GM12891 (cell line): ENCODE measurements around the gene WFIKKN2.
"Not testable (repeated sequence)": the region's sequence is repeated elsewhere in the genome, so short reads cannot be mapped to it uniquely, and the experiment has no call there.

ENCODE experiments used
- DNase-seq: peaks from one replicate; pipeline ENCODE4 v3.0.0; 2011; ENCODE audit warnings: low spot score; ENCODE audit not compliant: insufficient read length
- FAIRE-seq: peaks from 2 replicates; lab custom pipeline; 2011; peaks lifted over from hg19 to GRCh38; lab: Jason Lieb, UNC
- PAX5 ChIP-seq: IDR thresholded peaks from 2 replicates; pipeline ENCODE4 v1.6.1; 2011; ENCODE audit warnings: low read length, moderate library complexity, mild to moderate bottlenecking; ENCODE audit not compliant: insufficient read depth, severe bottlenecking
- POLR2A ChIP-seq: IDR thresholded peaks from 2 replicates; pipeline ENCODE4 v1.6.1; 2011; ENCODE audit warnings: low read depth, low read length, control low read depth
- POLR2AphosphoS5 ChIP-seq: IDR thresholded peaks from 2 replicates; pipeline ENCODE4 v1.6.1; 2011; ENCODE audit warnings: low read depth, low read length, control low read depth
- POU2F2 ChIP-seq: IDR thresholded peaks from 2 replicates; pipeline ENCODE4 v1.6.1; 2011; ENCODE audit warnings: low read depth, mild to moderate bottlenecking, control low read depth, low read length, moderate library complexity
- SPI1 ChIP-seq: IDR thresholded peaks from 2 replicates; pipeline ENCODE4 v1.6.1; 2011; ENCODE audit warnings: low read depth, low read length, control low read depth
- TAF1 ChIP-seq: IDR thresholded peaks from 2 replicates; pipeline ENCODE4 v1.6.1; 2011; ENCODE audit warnings: low read depth, low read length, control low read depth

The WFIKKN2 gene

DNA sequence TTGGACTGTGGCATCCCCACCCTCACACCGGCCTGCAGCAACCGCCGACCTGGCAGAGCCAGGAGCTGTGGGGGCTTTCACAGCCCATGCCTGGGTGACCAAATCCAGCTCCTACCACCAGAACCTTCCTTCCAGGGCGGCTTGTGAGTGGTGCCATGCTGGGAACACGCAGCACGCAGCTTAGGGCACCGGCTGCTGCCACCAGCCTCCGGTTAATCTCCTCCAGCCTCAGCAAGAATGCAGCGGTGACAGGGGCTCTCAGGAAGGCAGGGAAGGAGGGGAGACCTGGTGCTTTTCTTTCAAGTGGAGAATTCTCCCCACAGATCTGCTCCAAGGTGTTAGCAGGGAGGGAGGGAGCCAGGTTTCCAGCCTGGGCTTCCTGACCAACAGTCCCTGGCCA lies 35.8 kb upstream of the WFIKKN2 start:
- DNase-seq, result no peak
- TF ChIP-seq POLR2AphosphoS5 (no peak), POU2F2 (no peak), TAF1 (no peak), POLR2A (no peak), PAX5 (no peak), SPI1 (no peak)

DNA sequence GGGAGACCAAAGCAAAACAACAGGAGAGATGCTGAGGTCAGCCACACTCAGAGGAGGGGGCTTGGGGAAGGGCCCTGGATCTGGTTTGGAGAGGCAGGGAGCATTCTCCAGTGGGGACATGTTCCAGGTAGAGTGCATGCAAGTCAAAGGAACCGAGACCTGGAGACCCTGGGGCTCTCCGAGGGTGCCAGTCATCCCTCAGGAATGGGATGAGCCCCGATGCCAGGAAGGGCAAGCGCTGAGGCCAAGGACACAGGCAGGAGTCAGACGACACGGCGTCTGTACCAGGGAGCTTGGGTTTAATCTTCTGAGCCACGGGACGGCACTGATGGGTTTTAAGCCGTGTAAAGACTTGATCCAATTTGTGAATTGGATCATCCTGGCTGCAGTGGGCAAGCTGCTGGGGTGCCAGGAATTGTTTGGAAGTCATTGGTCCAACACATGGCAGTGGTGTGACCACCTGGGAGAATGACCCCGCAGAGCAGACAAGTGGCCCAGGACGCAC lies 35.1 kb upstream of the WFIKKN2 start:
- DNase-seq (no peak), FAIRE-seq (no peak)
- TF ChIP-seq POLR2AphosphoS5 (no peak), POLR2A (no peak), POU2F2 (no peak), PAX5 (no peak), SPI1 (no peak), TAF1 (no peak)

More for the DNA sequence above, 35.8 kb upstream of the WFIKKN2 start:
- FAIRE-seq, result no peak

DNA sequence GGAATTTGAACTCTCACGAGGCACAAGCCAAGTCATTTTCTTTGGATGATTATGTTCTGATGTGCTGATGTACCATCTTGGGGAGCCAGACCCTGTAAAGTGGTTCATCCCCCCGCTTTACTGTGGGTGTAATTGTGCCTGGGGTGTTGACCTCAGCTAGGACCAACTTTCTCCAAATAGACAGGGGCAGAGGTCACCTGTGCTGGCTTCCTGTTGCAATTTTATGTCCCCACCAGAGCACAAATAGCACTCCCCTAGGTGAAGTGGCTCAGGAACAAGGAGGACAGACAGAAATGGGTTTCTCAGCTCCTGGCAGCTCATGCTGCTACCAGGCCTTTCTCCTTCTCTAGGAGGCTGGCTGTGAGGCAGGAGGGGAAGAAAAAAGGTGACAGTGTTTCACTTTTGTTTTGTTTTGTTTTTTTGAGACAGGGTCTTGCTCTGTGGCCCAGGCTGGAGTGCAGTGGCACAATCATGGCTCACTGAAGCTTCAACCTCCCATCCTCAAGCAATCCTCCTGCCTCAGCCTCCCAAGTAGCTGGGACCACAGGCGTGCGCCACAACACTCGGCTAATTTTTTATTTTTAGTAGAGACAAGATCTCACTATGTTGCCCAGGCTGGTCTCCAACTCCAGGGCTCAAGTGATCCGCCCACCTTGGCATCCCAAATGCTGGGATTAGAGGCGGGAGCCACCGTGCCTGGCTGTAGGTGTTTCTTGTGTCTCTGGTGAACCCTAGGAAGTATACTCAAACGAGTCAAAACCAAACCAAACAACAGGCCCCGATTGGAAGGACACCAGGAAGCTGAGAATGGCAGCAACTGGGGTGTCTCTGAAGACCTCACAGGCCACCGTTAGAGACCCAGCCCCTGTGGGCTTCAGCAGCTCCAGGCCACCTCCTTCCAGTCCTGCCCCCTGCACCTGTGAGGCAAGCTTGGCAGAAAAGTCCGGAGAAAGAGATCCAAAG lies 32.5 kb upstream of the WFIKKN2 start:
- TF ChIP-seq TAF1 (no peak), POLR2A (no peak), SPI1 (no peak), POLR2AphosphoS5 (no peak), PAX5 (no peak), POU2F2 (no peak)
- FAIRE-seq, result no peak

DNA sequence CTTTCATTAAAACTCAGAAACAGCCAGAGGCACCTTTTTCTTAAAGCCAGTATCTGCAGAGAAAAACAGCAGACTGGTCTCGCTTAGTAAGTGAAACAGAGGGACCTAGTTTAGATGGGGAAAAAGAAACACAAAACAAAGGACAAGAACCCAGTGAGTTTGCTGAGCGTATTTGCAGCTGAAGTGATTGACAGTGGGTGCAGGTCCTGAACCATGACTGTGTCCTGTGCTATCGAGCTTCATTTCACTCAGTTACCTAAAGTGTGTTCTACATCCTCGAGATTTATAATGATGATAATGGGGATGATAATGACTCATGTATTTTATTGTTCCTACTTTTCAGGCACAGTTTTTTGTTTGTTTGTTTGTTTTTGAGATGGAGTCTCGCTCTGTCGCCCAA lies 31.7 kb upstream of the WFIKKN2 start:
- DNase-seq (no peak), FAIRE-seq (no peak)
- TF ChIP-seq POU2F2, result no peak

More for the DNA sequence above, 32.5 kb upstream of the WFIKKN2 start:
- DNase-seq, result no peak

DNA sequence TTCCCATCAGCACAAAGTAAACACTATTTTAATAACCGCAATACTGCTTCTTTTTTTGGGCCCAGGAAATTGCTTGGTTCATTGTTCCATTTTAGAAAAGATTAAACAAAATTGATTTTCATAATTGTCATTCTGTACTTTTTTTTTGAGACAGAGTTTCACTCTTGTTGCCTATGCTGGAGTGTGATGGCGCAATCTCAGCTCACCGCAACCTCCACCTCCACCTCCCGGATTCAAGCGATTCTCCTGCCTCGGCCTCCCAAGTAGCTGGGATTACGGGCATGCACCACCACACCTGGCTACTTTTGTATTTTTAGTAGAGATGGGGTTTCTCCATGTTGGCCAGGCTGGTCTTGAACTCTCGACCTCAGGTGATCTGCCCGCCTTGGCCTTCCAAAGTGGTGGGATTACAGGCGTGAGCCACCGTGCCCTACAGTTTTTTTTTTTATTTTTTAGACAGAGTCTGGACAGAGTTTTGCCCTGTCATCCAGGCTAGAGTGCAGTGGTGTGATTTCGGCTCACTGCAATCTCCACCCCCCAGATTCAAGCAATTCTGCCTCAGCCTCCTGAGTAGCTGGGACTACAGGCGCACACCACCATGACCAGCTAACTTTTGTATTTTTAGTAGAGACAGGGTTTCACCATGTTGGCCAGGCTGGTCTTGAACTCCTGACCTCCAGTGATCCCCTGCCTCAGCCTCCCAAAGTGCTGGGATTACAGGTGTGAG lies 30.5 kb upstream of the WFIKKN2 start:
- FAIRE-seq, DNase-seq: not testable (repeated sequence)

DNA sequence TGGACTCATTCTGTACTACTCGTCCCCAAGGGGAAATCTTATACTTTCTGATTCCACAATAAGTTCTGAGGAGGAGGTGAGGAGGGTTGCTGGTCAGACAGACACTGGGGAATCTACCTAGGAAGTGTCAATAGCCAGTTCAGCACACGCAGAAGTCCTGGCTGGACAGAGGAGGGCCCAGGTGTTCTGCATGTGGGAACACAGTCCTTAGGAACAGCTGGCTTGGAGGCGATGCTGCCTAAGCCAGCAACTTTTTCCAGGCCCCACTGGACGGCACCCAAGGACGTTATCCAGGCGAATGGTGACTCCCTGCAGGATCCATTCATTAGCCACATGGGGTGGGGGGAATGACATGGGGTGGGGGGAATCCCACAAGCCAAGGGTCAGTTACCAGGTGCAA lies 29.9 kb upstream of the WFIKKN2 start:
- TF ChIP-seq POLR2AphosphoS5 (no peak), POU2F2 (no peak), SPI1 (no peak), PAX5 (no peak), TAF1 (no peak), POLR2A (no peak)
- no peak for FAIRE-seq
- DNase-seq, result no peak

DNA sequence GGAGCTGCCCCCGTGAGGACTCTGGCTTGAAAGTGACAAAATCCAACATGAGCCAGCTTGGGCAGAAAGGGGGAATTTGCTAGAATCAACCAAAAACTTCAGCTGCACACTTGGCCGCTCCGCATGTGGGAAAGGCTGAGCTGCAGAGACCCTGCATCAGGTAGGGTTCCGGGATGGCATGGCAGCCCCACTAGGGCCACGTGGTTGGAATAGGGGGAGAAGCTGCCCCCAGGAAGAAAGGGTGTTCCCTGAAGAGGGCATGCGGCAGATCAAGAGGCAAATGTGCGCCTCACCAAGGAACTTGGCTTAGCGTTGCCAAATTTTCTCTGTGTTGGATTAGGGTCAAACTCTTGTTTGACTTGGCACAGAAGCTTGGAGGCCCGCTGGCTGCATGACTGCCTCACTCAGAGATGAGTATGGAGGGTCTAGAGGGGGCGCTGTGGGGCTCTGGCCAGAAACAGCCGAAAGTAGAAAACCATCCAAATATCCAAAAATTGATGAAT lies 29.2 kb upstream of the WFIKKN2 start:
- FAIRE-seq (no peak), DNase-seq (no peak)
- TF ChIP-seq POLR2A (no peak), PAX5 (no peak), POU2F2 (no peak), TAF1 (no peak), SPI1 (no peak), POLR2AphosphoS5 (no peak)

DNA sequence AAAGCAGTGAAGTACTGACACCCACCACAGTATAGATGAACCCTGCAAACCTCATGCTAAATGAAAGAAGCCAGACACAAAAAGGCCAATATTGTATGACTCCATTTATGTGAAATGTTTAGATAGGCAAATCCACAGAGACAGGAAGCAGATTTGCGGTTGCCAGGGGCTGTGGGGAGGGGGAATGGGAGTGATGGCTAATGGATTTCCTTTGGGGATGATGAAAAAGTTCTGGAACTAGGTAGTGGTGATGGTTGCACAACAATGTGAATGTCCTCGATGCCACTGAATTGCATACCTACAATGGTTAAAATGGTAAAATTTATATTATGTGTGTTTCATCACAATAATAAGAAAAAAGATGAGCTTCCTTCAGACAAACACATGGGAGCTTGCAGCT lies 28.4 kb upstream of the WFIKKN2 start:
- FAIRE-seq (no peak), DNase-seq (no peak)
- TF ChIP-seq SPI1 (no peak), POLR2A (no peak), TAF1 (no peak), POLR2AphosphoS5 (no peak), POU2F2 (no peak), PAX5 (no peak)

DNA sequence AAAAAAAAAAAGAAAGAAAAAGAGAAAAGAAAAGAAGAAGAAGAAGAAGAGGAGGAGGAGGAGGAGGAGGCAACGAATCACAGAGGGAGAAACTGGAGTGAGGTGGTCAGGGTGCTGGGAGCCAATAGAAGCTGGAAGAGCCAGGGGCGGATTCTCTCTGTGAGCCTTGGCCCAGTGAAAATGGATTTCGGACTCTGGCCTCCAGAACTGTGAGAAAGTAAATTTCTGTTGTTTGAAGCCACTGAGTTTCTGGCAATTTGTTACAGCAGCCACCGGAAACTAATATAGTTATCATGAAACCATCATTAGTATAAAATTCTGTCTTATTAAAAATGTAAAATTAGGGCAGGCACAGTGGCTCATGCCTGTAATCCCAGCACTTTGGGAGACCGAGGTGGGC lies 27.7 kb upstream of the WFIKKN2 start:
- TF ChIP-seq TAF1 (no peak), SPI1 (no peak), POLR2A (no peak), PAX5 (no peak), POLR2AphosphoS5 (no peak), POU2F2 (no peak)
- FAIRE-seq (no peak), DNase-seq (no peak)

DNA sequence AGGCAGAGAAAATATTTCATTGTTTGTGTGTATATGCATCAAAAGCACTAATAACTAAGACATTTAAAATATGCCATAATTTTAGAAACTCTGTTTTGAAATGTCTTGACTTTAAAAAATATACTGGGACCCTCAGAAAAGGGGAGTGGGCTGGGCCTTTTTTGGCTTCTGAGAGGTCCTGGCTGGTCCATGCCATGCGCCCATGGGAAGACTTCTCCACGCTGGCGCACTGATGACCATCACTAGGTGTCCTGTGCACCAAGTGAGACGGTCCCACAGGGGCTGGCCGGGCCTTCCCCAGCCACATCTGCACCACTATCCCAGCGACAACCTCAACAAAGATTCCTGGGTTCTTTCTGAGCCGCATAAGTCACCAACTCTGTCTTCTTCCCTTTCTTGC lies 27.0 kb upstream of the WFIKKN2 start:
- TF ChIP-seq POLR2AphosphoS5 (no peak), POLR2A (no peak), TAF1 (no peak), POU2F2 (no peak), PAX5 (no peak), SPI1 (no peak)
- FAIRE-seq (no peak), DNase-seq (no peak)
